Heart right ventricle (tissue), 16 donors: ENCODE results near the gene NEDD4. TPM values are rescaled to one million over a fixed set of nuclear protein-coding genes. Genes with fewer than 3 reads are reported as not detected.

Experiments used
- ATAC-seq, 8 donors: fragments of 200-7000 bp; cut with Tn5 transposase; one replicate each; pipeline ENCODE4 v1.9.1; 2020; ENCODE audit warnings: mild to moderate bottlenecking in 8 of 8, moderate library complexity in 8 of 8, moderate number of reproducible peaks in 1 of 8
- DNase-seq, 2 donors: peaks; one replicate each; pipeline ENCODE4 v3.0.0-alpha.2; 2020
- H3K27ac ChIP-seq, 10 donors: fragments of 200-600 bp; sonication (generic) in 2 of 10; one replicate each; pipeline versions ENCODE4 v1.5.0 to v1.8.0; 2020 to 2022; ENCODE audit warnings: mild to moderate bottlenecking in 3 of 10
- H3K27me3 ChIP-seq, 7 donors: fragments of 200-600 bp; one replicate each; pipeline ENCODE4 v1.8.0; 2021 to 2022; ENCODE audit warnings: mild to moderate bottlenecking in 2 of 7
- H3K36me3 ChIP-seq, 9 donors: fragments of 200-600 bp; sonication (generic) in 1 of 9; one replicate each; pipeline versions ENCODE4 v1.5.0 to v1.8.0; 2020 to 2022; ENCODE audit warnings: mild to moderate bottlenecking in 2 of 9
- H3K4me1 ChIP-seq, 9 donors: fragments of 200-600 bp; sonication (generic) in 1 of 9; one replicate each; pipeline versions ENCODE4 v1.5.0 to v1.8.0; 2020 to 2022; ENCODE audit warnings: mild to moderate bottlenecking in 4 of 9
- H3K4me3 ChIP-seq, 10 donors: fragments of 200-600 bp; sonication (generic) in 2 of 10; one replicate each; pipeline versions ENCODE4 v1.5.0 to v1.8.0; 2020 to 2022; ENCODE audit warnings: mild to moderate bottlenecking in 7 of 10, moderate library complexity in 2 of 10
- H3K9me3 ChIP-seq, 11 donors: fragments of 200-600 bp in 10 of 11; sonication (generic) in 2 of 11; one replicate each; pipeline versions ENCODE4 v1.5.0 to v1.8.0; 2013 to 2022; ENCODE audit warnings: mild to moderate bottlenecking in 2 of 11, control low read depth in 1 of 11, moderate library complexity in 1 of 11
- WGBS, 2 donors: extraction: QIAGEN DNeasy Blood & Tissue Kit; methylation state at CpG; one replicate each; pipeline ENCODE4 v1.1.7; 2013; ENCODE audit warnings: inconsistent platforms in 1 of 2; 5-methylcytosine and 5-hydroxymethylcytosine counted together
- intact Hi-C, 10 donors: fragments of 100-400 bp; cut with DNase I; formaldehyde crosslinking; loops; one replicate each; pipeline versions ENCODE4 v1.11.1 to v1.14.2; 2022
- polyA plus RNA-seq, 2 donors: library from polyadenylated mRNA; stranded (reverse); fragments of 200-250 nt; gene quantifications; one replicate each; pipeline ENCODE4 v1.2.3, GENCODE V29; 2013
- total RNA-seq, 10 donors: library from RNA; stranded (reverse); fragmentation: NEBNext Ultra II Directional in 3 of 10; extraction: Animal tissue kit (Norgen Biotek cat#: 25700) in 3 of 10; gene quantifications; one replicate each; pipeline versions ENCODE4 v1.2.1 to v1.2.4, GENCODE V29; 2021 to 2023
- TF ChIP-seq, protein P1 (sequence below), 9 donors: fragments of 200-600 bp; sonication (generic) in 2 of 9; IDR thresholded peaks; one replicate each; pipeline versions ENCODE4 v1.5.0 to v1.8.0; 2021 to 2022; ENCODE audit warnings: antibody characterized with exemption in 9 of 9, mild to moderate bottlenecking in 5 of 9, moderate library complexity in 1 of 9
- donor health status: Arrhythmogenic right ventricular cardiomyopathy.
- donor health status: ischemic (EF 13 %, LVEDD 7.1; RV severe dilation, severe dysfunction).
- donor health status: healthy with polysubstance abuse.
- donor health status: DM: no; HTN: yes; CAD: no.
- donor health status: DM: no; HTN: no; CAD: no.
- donor health status: ischemic (EF 25% LVEDD 6.9; RV normal size, moderate dysfunction).
- donor health status: ischemic (EF 25% LVEDD 5.7; RV mildly dilated, moderate dysfunction).
- donor health status: healthy.
- donor health status: DM: yes; HTN: yes; CAD: no.
- donor health status: Ischemic cardiomyopathy.
- donor health status: ischemic (EF 35%, LVEDD 5.7; RV mildly dilated, moderate dysfunction).
- donor health status: nonischemic (EF 11% LVEDD 7.7; RV severe dilation, severe dysfunction).
- donor health status: DM: yes; HTN: yes; CAD: no.
- donor health status: PGD.
- donor health status: ischemic (EF 29% LVEDD 5.4; RV normal size, mild dysfunction).
- donor health status: nonischemic (EF 23%, LVEDD 6.1; RV moderate dilation, normal function).

Gene NEDD4
- total and polyA plus RNA-seq, 12 donors = 3.5 to 11.5 (median 8.7) TPM

DNA sequence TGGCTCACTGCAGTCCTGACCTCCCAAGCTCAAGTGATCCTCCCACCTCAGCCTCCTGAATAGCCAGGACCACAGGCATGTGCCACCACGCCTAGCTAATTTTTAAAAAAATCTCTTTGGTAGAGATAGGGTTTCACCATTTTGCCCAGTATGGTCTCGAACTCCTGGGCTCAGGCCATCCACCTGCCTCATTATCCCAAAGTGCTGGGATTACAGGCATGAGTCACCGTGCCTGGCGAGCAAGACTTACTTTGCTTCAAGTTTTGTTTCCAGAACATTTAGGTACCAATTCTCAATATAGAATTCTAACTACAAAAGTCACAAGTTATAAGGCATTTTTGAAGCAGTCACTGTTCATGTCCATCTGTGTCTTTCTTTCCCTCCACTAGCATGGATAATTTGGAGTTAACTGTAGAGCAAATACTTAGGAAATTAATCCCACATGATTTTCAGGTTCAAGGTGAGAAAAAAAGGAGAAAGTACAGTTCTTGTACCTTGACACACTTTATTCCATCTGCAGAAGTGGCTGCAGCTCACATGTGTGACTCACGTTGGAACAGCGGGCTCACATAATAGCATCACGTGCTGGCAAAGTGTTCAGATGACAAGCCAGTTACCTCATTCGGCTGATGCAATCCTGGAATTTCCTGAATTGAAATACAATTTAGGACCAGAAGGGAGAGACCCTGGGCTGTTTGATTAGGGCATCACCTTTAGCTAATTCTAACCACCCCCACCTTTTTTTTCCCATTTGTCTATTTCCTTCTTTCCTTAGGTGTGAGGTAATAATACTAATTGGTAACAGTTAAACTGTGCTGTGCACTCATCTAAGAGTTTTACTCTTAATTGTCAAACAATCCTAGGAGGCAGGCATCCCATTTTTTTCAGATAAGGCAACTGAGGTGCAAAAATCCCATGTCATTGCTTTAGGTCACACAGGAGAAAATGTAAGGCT, 46.9 kb upstream of the NEDD4 start:
- Histone ChIP-seq H3K9me3 (no peaks in the 10 kb centered on the region), H3K4me3 (no peak overlapping the region), H3K36me3 (no peaks in the 10 kb centered on the region), H3K27ac (peak overlapping the region in 4 of 10 donors; percentile 10 to 49 (median 24)), H3K27me3 (no peaks in the 10 kb centered on the region), H3K4me1 (peaks cover 0 to 20% (median 13%) of the 10 kb centered on the region in 9 donors)
- TF ChIP-seq, protein P1, sequence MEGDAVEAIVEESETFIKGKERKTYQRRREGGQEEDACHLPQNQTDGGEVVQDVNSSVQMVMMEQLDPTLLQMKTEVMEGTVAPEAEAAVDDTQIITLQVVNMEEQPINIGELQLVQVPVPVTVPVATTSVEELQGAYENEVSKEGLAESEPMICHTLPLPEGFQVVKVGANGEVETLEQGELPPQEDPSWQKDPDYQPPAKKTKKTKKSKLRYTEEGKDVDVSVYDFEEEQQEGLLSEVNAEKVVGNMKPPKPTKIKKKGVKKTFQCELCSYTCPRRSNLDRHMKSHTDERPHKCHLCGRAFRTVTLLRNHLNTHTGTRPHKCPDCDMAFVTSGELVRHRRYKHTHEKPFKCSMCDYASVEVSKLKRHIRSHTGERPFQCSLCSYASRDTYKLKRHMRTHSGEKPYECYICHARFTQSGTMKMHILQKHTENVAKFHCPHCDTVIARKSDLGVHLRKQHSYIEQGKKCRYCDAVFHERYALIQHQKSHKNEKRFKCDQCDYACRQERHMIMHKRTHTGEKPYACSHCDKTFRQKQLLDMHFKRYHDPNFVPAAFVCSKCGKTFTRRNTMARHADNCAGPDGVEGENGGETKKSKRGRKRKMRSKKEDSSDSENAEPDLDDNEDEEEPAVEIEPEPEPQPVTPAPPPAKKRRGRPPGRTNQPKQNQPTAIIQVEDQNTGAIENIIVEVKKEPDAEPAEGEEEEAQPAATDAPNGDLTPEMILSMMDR (IDR thresholded peaks at IDR 0.05) = no peak
- intact Hi-C loops = loop anchor here in 2 of 10 donors (5.0 kb wide), 1 partner anchor 48 kb away; the partner anchor contains the start of gene NEDD4 (in 2 of the 2)
- DNase-seq = peak; percentile 13 to 51
- ATAC-seq = peak; percentile 63 to 89 (median 76)
- 46 to 57% methylated on average over 8 of the region's 8 CpGs for WGBS, 2 donors

DNA sequence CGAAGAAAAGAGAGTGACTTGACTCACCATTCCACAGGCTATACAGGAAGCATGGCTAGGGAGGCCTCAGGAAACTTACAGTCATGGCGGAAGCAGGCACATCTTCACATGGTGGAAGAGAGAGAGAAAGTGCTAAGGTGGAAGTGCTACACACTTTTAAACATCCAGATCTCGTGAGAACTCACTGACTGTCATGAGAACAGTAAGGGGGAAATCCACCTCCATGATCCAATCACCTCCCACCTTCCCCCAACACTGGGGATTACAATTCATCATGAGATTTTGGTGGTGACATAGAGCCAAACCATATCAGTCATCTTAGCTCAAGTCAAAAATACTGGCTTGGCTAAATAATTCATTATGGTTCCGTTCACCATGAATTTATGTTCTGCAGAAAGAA, 45.3 kb upstream of the NEDD4 start:
- ATAC-seq = no peak
- Histone ChIP-seq H3K9me3 (no peaks in the 10 kb centered on the region), H3K4me3 (no peak overlapping the region), H3K4me1 (peaks cover 0 to 19% (median 13%) of the 10 kb centered on the region in 9 donors), H3K36me3 (no peaks in the 10 kb centered on the region), H3K27me3 (no peaks in the 10 kb centered on the region), H3K27ac (no peak overlapping the region)
- WGBS, 2 donors = 89% methylated on average over 4 of the region's 4 CpGs
- intact Hi-C loops = no loop called here
- TF ChIP-seq, protein P1 (IDR thresholded peaks at IDR 0.05) = no peak
- DNase-seq = no peak

DNA sequence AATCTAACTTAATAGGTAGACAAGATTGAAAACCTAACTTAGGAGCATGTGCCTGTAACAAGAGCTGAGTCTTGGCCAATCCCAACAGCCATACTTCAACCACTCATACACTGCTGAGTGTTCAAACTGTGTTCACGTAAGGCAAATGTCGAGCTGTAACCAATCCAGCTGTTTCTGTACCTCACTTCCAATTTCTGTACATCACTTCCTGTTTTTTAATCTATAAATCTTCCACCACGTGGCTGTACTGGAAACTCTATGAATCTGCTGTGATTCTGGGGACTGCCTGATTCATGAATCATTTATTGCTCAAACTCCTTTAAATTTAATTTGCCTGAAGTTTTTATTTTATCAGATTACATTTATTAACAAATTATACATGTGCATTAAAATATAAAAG, 44.6 kb upstream of the NEDD4 start:
- Histone ChIP-seq H3K4me3 (no peak overlapping the region), H3K9me3 (no peaks in the 10 kb centered on the region), H3K27ac (no peak overlapping the region), H3K27me3 (no peaks in the 10 kb centered on the region), H3K4me1 (peaks cover 0 to 18% (median 13%) of the 10 kb centered on the region in 9 donors), H3K36me3 (no peaks in the 10 kb centered on the region)
- 57 to 59% methylated on average over 3 of the region's 3 CpGs for WGBS, 2 donors
- DNase-seq (no peak), ATAC-seq (no peak)
- TF ChIP-seq, protein P1 (IDR thresholded peaks at IDR 0.05) = no peak
- intact Hi-C loops = no loop called here

DNA sequence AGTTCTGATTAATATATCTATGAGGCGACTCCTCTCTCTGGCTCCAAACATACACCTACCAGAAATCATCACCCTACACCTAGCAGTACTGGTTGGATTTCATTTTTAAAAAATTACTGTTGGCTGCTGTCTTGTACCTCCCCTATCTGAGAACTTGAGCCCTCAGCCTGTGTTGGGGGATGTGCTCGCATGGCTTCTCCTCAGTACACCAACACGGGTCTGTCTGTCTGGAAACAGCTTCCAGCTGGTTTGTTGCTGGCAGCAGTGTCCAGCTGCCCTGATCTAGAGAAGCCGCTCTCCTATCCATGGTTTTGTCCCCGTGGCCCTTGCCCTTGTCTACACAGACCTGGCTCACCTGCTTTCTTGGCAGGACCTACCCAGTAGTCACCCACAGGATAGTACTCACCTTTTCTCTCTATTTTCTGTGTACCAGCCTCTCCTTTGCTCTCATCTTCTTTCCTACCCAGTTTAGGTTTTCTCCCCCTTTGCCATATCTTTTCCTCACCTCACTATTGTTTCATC, 43.2 kb upstream of the NEDD4 start:
- intact Hi-C loops = no loop called here
- WGBS, 2 donors = 78 to 81% methylated on average over 5 of the region's 5 CpGs
- Histone ChIP-seq H3K4me3 (no peak overlapping the region), H3K9me3 (no peaks in the 10 kb centered on the region), H3K36me3 (no peaks in the 10 kb centered on the region), H3K4me1 (peaks cover 0 to 14% (median 13%) of the 10 kb centered on the region in 9 donors), H3K27ac (no peak overlapping the region), H3K27me3 (no peaks in the 10 kb centered on the region)
- ATAC-seq = no peak
- no peak for DNase-seq
- TF ChIP-seq, protein P1 (IDR thresholded peaks at IDR 0.05) = no peak
